ENCODE data around the gene PDZRN4.

DNA sequence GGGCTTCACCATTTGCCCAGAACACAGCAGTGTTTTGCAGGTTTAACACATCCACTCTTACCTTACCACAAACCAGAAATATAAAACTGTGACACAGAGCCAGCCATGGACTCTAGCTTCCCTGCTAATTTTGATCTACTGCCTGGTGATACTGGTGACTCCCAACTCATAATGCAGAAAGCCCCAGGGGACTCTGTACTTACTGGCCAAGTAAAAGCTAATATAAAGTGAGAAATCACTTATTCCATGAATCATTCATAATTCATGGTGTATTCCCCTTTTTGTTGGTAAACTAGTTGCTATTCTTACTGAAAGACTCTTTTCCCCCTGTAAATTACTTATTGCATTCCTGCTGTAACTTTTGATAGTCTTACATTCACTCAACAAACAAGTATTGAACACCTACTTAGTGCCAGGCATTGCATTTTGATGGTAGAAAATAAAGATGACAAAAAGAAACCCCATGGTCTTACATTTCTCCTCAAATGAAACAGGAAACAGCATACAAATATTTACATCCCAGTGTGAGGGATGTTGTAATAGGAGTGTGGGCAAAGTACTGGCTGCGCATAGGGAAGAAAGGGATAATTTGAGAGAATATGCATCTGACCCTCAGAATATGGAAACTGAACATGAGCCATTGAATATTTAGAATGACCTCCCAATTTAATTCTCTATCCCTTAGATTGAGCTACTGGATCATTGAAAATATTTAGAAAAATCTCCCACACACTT, 279.6 kb downstream of the PDZRN4 start:
- TF ChIP-seq, protein P1, sequence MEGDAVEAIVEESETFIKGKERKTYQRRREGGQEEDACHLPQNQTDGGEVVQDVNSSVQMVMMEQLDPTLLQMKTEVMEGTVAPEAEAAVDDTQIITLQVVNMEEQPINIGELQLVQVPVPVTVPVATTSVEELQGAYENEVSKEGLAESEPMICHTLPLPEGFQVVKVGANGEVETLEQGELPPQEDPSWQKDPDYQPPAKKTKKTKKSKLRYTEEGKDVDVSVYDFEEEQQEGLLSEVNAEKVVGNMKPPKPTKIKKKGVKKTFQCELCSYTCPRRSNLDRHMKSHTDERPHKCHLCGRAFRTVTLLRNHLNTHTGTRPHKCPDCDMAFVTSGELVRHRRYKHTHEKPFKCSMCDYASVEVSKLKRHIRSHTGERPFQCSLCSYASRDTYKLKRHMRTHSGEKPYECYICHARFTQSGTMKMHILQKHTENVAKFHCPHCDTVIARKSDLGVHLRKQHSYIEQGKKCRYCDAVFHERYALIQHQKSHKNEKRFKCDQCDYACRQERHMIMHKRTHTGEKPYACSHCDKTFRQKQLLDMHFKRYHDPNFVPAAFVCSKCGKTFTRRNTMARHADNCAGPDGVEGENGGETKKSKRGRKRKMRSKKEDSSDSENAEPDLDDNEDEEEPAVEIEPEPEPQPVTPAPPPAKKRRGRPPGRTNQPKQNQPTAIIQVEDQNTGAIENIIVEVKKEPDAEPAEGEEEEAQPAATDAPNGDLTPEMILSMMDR (IDR thresholded peaks at IDR 0.05) = no peak
- no peak for TF ChIP-seq POLR2A (IDR thresholded peaks at IDR 0.05)
